ENCODE data around the gene RPL22.

GRCh38 chr1:6247651-6248050 is 48.3 kb upstream of the RPL22 start:
- TF ChIP-seq CTCF (IDR thresholded peaks at IDR 0.05; ENCODE audit: control extremely low read depth in 1 of 3, insufficient read depth in 1 of 3, low read depth in 1 of 3, low read length in 3 of 3) (no peak), E2F6 (IDR thresholded peaks at IDR 0.05) (no peak), MAX (IDR thresholded peaks at IDR 0.05) (no peak)
